Measurements from ENCODE around the gene CHFR.

DNA sequence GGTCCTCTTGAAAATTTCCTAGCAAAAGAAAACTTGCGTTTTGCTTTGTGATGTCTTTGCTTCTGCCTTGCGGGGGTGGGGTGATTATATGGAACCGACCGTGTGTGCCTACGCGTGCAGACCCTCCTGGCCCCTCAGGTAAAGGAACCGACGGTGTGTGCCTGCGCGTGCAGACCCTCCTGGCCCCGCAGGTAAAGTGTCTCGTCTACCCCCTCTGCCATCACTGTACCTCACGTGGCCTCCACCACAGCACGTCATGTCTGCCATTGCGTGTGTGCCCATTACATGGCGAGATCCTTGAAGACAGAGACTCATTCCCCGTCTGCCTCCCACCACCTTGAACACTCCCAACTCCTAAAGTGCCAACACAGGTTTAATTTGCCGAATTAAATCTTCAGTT, 62.3 kb downstream of the CHFR start:
- TF ChIP-seq RAD21 (IDR thresholded peaks at IDR 0.05), result no peak
- TF ChIP-seq CTCF (IDR thresholded peaks at IDR 0.05; ENCODE audit: low read depth, low read length, missing input control), result no peak
- no peak for TF ChIP-seq YY1 (IDR thresholded peaks at IDR 0.05)
